M059J (cell line): ENCODE measurements around the gene GH1. TPM values are rescaled to one million over a fixed set of nuclear protein-coding genes. Genes with fewer than 3 reads are reported as not detected.
A peak's percentile ranks its signal among the peaks of the same experiment; 100 is the strongest.

ENCODE experiments used
- DNase-seq: peaks from one replicate; pipeline ENCODE4 v3.0.0-alpha.2; 2012; ENCODE audit warnings: low read depth
- total RNA-seq: library from RNA; depleted of rRNA; stranded (reverse); fragments of >200 nt; shearing (Covaris generic); gene quantifications from 2 replicates; pipeline ENCODE4 v1.2.3, GENCODE V29; 2014

Gene GH1
- total RNA-seq, 1 experiment from 2014 or later: not detected

GRCh38 chr17:63944736-63945499, 26.3 kb upstream of the GH1 start:
- DNase-seq: no peak

GRCh38 chr17:63943745-63944144, 25.1 kb upstream of the GH1 start:
- no peak for DNase-seq

GRCh38 chr17:63942309-63942985, 23.8 kb upstream of the GH1 start:
- no peak for DNase-seq

GRCh38 chr17:63941751-63942150, 23.1 kb upstream of the GH1 start:
- DNase-seq: no peak

- no peak for DNase-seq
These were observed 22.5 kb upstream of the GH1 start for GRCh38 chr17:63941162-63941561.

GRCh38 chr17:63940584-63940983, 21.9 kb upstream of the GH1 start:
- DNase-seq: no peak

GRCh38 chr17:63939884-63940283, 21.2 kb upstream of the GH1 start:
- no peak for DNase-seq

- DNase-seq: no peak
These were observed 20.8 kb upstream of the GH1 start for GRCh38 chr17:63939401-63939800.

GRCh38 chr17:63937920-63938319, 19.3 kb upstream of the GH1 start:
- no peak for DNase-seq

GRCh38 chr17:63937319-63937718, 18.7 kb upstream of the GH1 start:
- no peak for DNase-seq

GRCh38 chr17:63934183-63935112, 15.8 kb upstream of the GH1 start:
- DNase-seq: no peak

GRCh38 chr17:63933598-63933997, 15.0 kb upstream of the GH1 start:
- no peak for DNase-seq

GRCh38 chr17:63932721-63933120, 14.1 kb upstream of the GH1 start:
- no peak for DNase-seq

GRCh38 chr17:63931981-63932561, 13.4 kb upstream of the GH1 start, which contains the start of gene CD79B:
TSS of gene CD79B (minus strand) at chr17:63932331. CDS start at chr17:63932261, 70 bp downstream.
- no peak for DNase-seq

GRCh38 chr17:63930951-63931575, 12.4 kb upstream of the GH1 start:
- DNase-seq: no peak

- peak; percentile 45 for DNase-seq
These were observed 11.5 kb upstream of the GH1 start for GRCh38 chr17:63929860-63930766.

- DNase-seq: no peak
These were observed 10.5 kb upstream of the GH1 start for GRCh38 chr17:63928966-63929695.

GRCh38 chr17:63928172-63928666, 9.6 kb upstream of the GH1 start:
- DNase-seq: no peak

GRCh38 chr17:63927464-63928171, 9.0 kb upstream of the GH1 start:
- no peak for DNase-seq
